NK-92 treated with Interleukin-12 subunit alpha and Interleukin-12 subunit beta, amount 100 ng/mL, for 24 hours (cell line): ENCODE measurements around the gene METTL9.
"Not testable (repeated sequence)": the region's sequence is repeated elsewhere in the genome, so short reads cannot be mapped to it uniquely, and the experiment has no call there.

Experiments used
- DNase-seq: peaks from one replicate; lab custom pipeline; 2025; lab: John Stamatoyannopoulos, UW

Gene METTL9

GRCh38 chr16:21599122-21600030 lies at the start of gene METTL9:
METTL9 (plus strand) TSS chr16:21599577; CDS start chr16:21599734, 157 bp downstream.
- peak; percentile 93 for DNase-seq

GRCh38 chr16:21549975-21550374 lies 49.4 kb upstream of the METTL9 start:
- DNase-seq: not testable (repeated sequence)

GRCh38 chr16:21550435-21550834 lies 48.9 kb upstream of the METTL9 start:
- not testable (repeated sequence) for DNase-seq

- DNase-seq: not testable (repeated sequence)
Measured at GRCh38 chr16:21551076-21551475, 48.3 kb upstream of the METTL9 start.

- not testable (repeated sequence) for DNase-seq
Measured at GRCh38 chr16:21551600-21551999, 47.8 kb upstream of the METTL9 start.

- DNase-seq: not testable (repeated sequence)
Measured at GRCh38 chr16:21553481-21554296, 45.7 kb upstream of the METTL9 start.

- peak; percentile 82 for DNase-seq
Measured at GRCh38 chr16:21554795-21555585, 44.4 kb upstream of the METTL9 start.

- not testable (repeated sequence) for DNase-seq
Measured at GRCh38 chr16:21555621-21556020, 43.8 kb upstream of the METTL9 start.

- DNase-seq: not testable (repeated sequence)
Measured at GRCh38 chr16:21556026-21556595, 43.3 kb upstream of the METTL9 start.

- DNase-seq: not testable (repeated sequence)
Measured at GRCh38 chr16:21556651-21557241, 42.6 kb upstream of the METTL9 start.

- no peak for DNase-seq
Measured at GRCh38 chr16:21560462-21560861, 38.9 kb upstream of the METTL9 start.

GRCh38 chr16:21563676-21564075 lies 35.7 kb upstream of the METTL9 start:
- DNase-seq: no peak

- DNase-seq: not testable (repeated sequence)
Measured at GRCh38 chr16:21564367-21564766, 35.0 kb upstream of the METTL9 start.

GRCh38 chr16:21565507-21565860 lies 33.9 kb upstream of the METTL9 start:
- DNase-seq: no peak

- DNase-seq: peak; percentile 39
Measured at GRCh38 chr16:21565861-21566669, 33.3 kb upstream of the METTL9 start.

GRCh38 chr16:21566891-21567414 lies 32.4 kb upstream of the METTL9 start:
- DNase-seq: no peak

- not testable (repeated sequence) for DNase-seq
Measured at GRCh38 chr16:21567496-21567895, 31.9 kb upstream of the METTL9 start.

- no peak for DNase-seq
Measured at GRCh38 chr16:21568502-21569189, 30.7 kb upstream of the METTL9 start.

- no peak for DNase-seq
Measured at GRCh38 chr16:21570676-21571017, 28.7 kb upstream of the METTL9 start.

- DNase-seq: not testable (repeated sequence)
Measured at GRCh38 chr16:21573506-21573905, 25.9 kb upstream of the METTL9 start.
